ENCODE measurements around the gene LEMD1.

GRCh38 chr1:205398586-205398985 lies 23.3 kb downstream of the LEMD1 start:
- TF ChIP-seq, protein P1, sequence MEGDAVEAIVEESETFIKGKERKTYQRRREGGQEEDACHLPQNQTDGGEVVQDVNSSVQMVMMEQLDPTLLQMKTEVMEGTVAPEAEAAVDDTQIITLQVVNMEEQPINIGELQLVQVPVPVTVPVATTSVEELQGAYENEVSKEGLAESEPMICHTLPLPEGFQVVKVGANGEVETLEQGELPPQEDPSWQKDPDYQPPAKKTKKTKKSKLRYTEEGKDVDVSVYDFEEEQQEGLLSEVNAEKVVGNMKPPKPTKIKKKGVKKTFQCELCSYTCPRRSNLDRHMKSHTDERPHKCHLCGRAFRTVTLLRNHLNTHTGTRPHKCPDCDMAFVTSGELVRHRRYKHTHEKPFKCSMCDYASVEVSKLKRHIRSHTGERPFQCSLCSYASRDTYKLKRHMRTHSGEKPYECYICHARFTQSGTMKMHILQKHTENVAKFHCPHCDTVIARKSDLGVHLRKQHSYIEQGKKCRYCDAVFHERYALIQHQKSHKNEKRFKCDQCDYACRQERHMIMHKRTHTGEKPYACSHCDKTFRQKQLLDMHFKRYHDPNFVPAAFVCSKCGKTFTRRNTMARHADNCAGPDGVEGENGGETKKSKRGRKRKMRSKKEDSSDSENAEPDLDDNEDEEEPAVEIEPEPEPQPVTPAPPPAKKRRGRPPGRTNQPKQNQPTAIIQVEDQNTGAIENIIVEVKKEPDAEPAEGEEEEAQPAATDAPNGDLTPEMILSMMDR (IDR thresholded peaks at IDR 0.05): no peak
- TF ChIP-seq EP300 (IDR thresholded peaks at IDR 0.05): no peak
- TF ChIP-seq POLR2A (IDR thresholded peaks at IDR 0.05): no peak

Measured in suprapubic skin (tissue), 3 donors.